ENCODE measurements around the gene ERP27. TPM values are rescaled to one million over a fixed set of nuclear protein-coding genes. Genes with fewer than 3 reads are reported as not detected.

ERP27 gene
- total and polyA plus RNA-seq, 2 donors (not counting 1 experiment from before 2014, with no cell fraction given), result 0.10 to 0.17 TPM

GRCh38 chr12:14878488-14878887, 59.8 kb downstream of the ERP27 start:
- DNase-seq (ENCODE audit: low read depth in 2 of 2), result no peak
- no peak overlapping the region for H3K4me3 ChIP-seq (replicated peaks in 1 of 4; ENCODE audit: control extremely low read depth in 1 of 4, insufficient read depth in 1 of 4, low read depth in 3 of 4, low read length in 4 of 4)

GRCh38 chr12:14876833-14877232, 61.5 kb downstream of the ERP27 start:
- Histone ChIP-seq H3K9ac (ENCODE audit: insufficient read depth, low read length) (no peak overlapping the region), H3K36me3 (ENCODE audit: control insufficient read depth, insufficient read depth, low read length) (no peaks in the 10 kb centered on the region), H3K27me3 (ENCODE audit: control insufficient read depth, insufficient read depth, low read length) (no peaks in the 10 kb centered on the region), H4K20me1 (ENCODE audit: control insufficient read depth, extremely low read depth, insufficient read depth, low read length) (no peaks in the 10 kb centered on the region), H3K27ac (ENCODE audit: insufficient read depth, low read length) (no peak overlapping the region), H3K4me1 (ENCODE audit: control insufficient read depth, extremely low read depth, insufficient read depth, low read length) (no peaks in the 10 kb centered on the region), H3K79me2 (ENCODE audit: control insufficient read depth, insufficient read depth, low read length) (no peaks in the 10 kb centered on the region), H3K4me2 (ENCODE audit: extremely low read depth, insufficient read depth, low read length) (no peak overlapping the region), H3K9me3 (ENCODE audit: control insufficient read depth, insufficient read depth, low read depth, low read length) (no peaks in the 10 kb centered on the region), H2AFZ (ENCODE audit: low read length) (no peak overlapping the region), H3K4me3 (replicated peaks in 1 of 4; ENCODE audit: control extremely low read depth in 1 of 4, insufficient read depth in 1 of 4, low read depth in 3 of 4, low read length in 4 of 4) (no peak overlapping the region)
- TF ChIP-seq EZH2 (IDR thresholded peaks at IDR 0.05; ENCODE audit: low read length, missing control alignments) (no peak), CTCF (conservative IDR thresholded peaks at IDR 0.05 in 1 of 2, IDR thresholded peaks at IDR 0.05 in 1 of 2; ENCODE audit: low read depth in 1 of 2, low read length in 2 of 2) (no peak)
- no peak for DNase-seq (ENCODE audit: low read depth in 2 of 2)

More at GRCh38 chr12:14878488-14878887, 59.8 kb downstream of the ERP27 start:
- H3K4me1 ChIP-seq (ENCODE audit: control insufficient read depth, extremely low read depth, insufficient read depth, low read length), result no peaks in the 10 kb centered on the region
- H2AFZ ChIP-seq (ENCODE audit: low read length), result no peak overlapping the region
- no peak overlapping the region for H3K4me2 ChIP-seq (ENCODE audit: extremely low read depth, insufficient read depth, low read length)
- no peak for TF ChIP-seq CTCF (conservative IDR thresholded peaks at IDR 0.05 in 1 of 2, IDR thresholded peaks at IDR 0.05 in 1 of 2; ENCODE audit: low read depth in 1 of 2, low read length in 2 of 2)
- TF ChIP-seq EZH2 (IDR thresholded peaks at IDR 0.05; ENCODE audit: low read length, missing control alignments), result no peak
- no peaks in the 10 kb centered on the region for H3K27me3 ChIP-seq (ENCODE audit: control insufficient read depth, insufficient read depth, low read length)
- H3K27ac ChIP-seq (ENCODE audit: insufficient read depth, low read length), result no peak overlapping the region
- H3K79me2 ChIP-seq (ENCODE audit: control insufficient read depth, insufficient read depth, low read length), result no peaks in the 10 kb centered on the region
- H4K20me1 ChIP-seq (ENCODE audit: control insufficient read depth, extremely low read depth, insufficient read depth, low read length), result no peaks in the 10 kb centered on the region
- no peak overlapping the region for H3K9ac ChIP-seq (ENCODE audit: insufficient read depth, low read length)
- H3K9me3 ChIP-seq (ENCODE audit: control insufficient read depth, insufficient read depth, low read depth, low read length), result no peaks in the 10 kb centered on the region
- H3K36me3 ChIP-seq (ENCODE audit: control insufficient read depth, insufficient read depth, low read length), result no peaks in the 10 kb centered on the region

- DNase-seq (ENCODE audit: low read depth in 2 of 2), result peak in 1 of 2 donors; percentile 74
- no peak overlapping the region for H3K27ac ChIP-seq (ENCODE audit: insufficient read depth, low read length)
Observed at GRCh38 chr12:14874882-14875281, 63.5 kb downstream of the ERP27 start.

More at GRCh38 chr12:14874882-14875281, 63.5 kb downstream of the ERP27 start:
- Histone ChIP-seq H3K4me1 (ENCODE audit: control insufficient read depth, extremely low read depth, insufficient read depth, low read length) (no peaks in the 10 kb centered on the region), H2AFZ (ENCODE audit: low read length) (no peak overlapping the region), H3K36me3 (ENCODE audit: control insufficient read depth, insufficient read depth, low read length) (no peaks in the 10 kb centered on the region), H3K4me3 (replicated peaks in 1 of 4; ENCODE audit: control extremely low read depth in 1 of 4, insufficient read depth in 1 of 4, low read depth in 3 of 4, low read length in 4 of 4) (no peak overlapping the region), H4K20me1 (ENCODE audit: control insufficient read depth, extremely low read depth, insufficient read depth, low read length) (no peaks in the 10 kb centered on the region), H3K27me3 (ENCODE audit: control insufficient read depth, insufficient read depth, low read length) (no peaks in the 10 kb centered on the region), H3K4me2 (ENCODE audit: extremely low read depth, insufficient read depth, low read length) (no peak overlapping the region), H3K9me3 (ENCODE audit: control insufficient read depth, insufficient read depth, low read depth, low read length) (no peaks in the 10 kb centered on the region), H3K79me2 (ENCODE audit: control insufficient read depth, insufficient read depth, low read length) (no peaks in the 10 kb centered on the region), H3K9ac (ENCODE audit: insufficient read depth, low read length) (no peak overlapping the region)
- no peak for TF ChIP-seq EZH2 (IDR thresholded peaks at IDR 0.05; ENCODE audit: low read length, missing control alignments)
- TF ChIP-seq CTCF (conservative IDR thresholded peaks at IDR 0.05 in 1 of 2, IDR thresholded peaks at IDR 0.05 in 1 of 2; ENCODE audit: low read depth in 1 of 2, low read length in 2 of 2), result no peak

Measured in fibroblast of lung (primary cell).